Panc1 (cell line): ENCODE data around the gene IDUA. TPM values are rescaled to one million over a fixed set of nuclear protein-coding genes. Genes with fewer than 3 reads are reported as not detected.
A peak's percentile ranks its signal among the peaks of the same experiment; 100 is the strongest.

Experiments
- ATAC-seq: fragments of 200-7000 bp; cut with Tn5 transposase; 2 replicates; pipeline ENCODE4 v1.9.1; 2020; ENCODE audit warnings: mild to moderate bottlenecking, moderate library complexity
- BruUV-seq: library from RNA; stranded (reverse); fragments of 400-500 nt; replicated peaks from 2 replicates; lab custom pipeline; 2021; lab: Mats Ljungman, UMichigan
- CTCF ChIA-PET: fragments of 300-600 bp; sonication (Branson Sonifier 250); formaldehyde crosslinking; loops from one replicate; lab custom pipeline; 2022; ENCODE audit warnings: antibody characterized with exemption; lab: Charles Lee
- POLR2A ChIA-PET: fragments of 300-600 bp; sonication (Branson Sonifier 250); formaldehyde crosslinking; loops from one replicate; lab custom pipeline; 2022; ENCODE audit warnings: antibody characterized with exemption; lab: Charles Lee
- DNase-seq: peaks from one replicate; pipeline ENCODE4 v3.0.0-alpha.2; 2010; ENCODE audit warnings: low read depth, low spot score
- H3K27ac ChIP-seq: 2 replicates; pipeline ENCODE4 v1.5.1; 2011; ENCODE audit warnings: mild to moderate bottlenecking, low read length, inconsistent platforms
- H3K27me3 ChIP-seq: fragments of 200-500 bp; sonication (Bioruptor generic); 2 replicates; pipeline ENCODE4 v1.6.0; 2014; ENCODE audit warnings: low read length, inconsistent platforms; ENCODE audit not compliant: control insufficient read depth, insufficient read depth
- H3K36me3 ChIP-seq: fragments of 200-500 bp; sonication (Bioruptor generic); 2 replicates; pipeline ENCODE4 v1.5.1; 2014; ENCODE audit warnings: inconsistent platforms, mild to moderate bottlenecking, low read length, moderate library complexity; ENCODE audit not compliant: control insufficient read depth, insufficient read depth
- H3K4me1 ChIP-seq: 2 replicates; pipeline ENCODE4 v1.5.1; 2011; ENCODE audit warnings: inconsistent platforms, mild to moderate bottlenecking, low read length, moderate library complexity; ENCODE audit not compliant: control insufficient read depth, insufficient read depth
- H3K4me3 ChIP-seq, 2 experiments: 2 replicates each; pipeline ENCODE4 v1.5.1; 2011 to 2012; ENCODE audit warnings: low read depth in 2 of 2, low read length in 2 of 2, mild to moderate bottlenecking in 2 of 2, inconsistent platforms in 1 of 2, moderate library complexity in 1 of 2
- H3K9me3 ChIP-seq: fragments of 200-500 bp; sonication (Bioruptor generic); 2 replicates; pipeline ENCODE4 v1.5.1; 2014; ENCODE audit warnings: low read depth, mild to moderate bottlenecking, inconsistent platforms, low read length, moderate library complexity; ENCODE audit not compliant: control insufficient read depth, insufficient read depth
- CTCF ChIP-seq: fragments of 450-650 bp; IDR thresholded peaks from 2 replicates; pipeline ENCODE4 v1.5.1; 2017; ENCODE audit warnings: mild to moderate bottlenecking
- POLR2AphosphoS5 ChIP-seq: IDR thresholded peaks from 2 replicates; pipeline ENCODE4 v1.6.1; 2012; ENCODE audit warnings: mild to moderate bottlenecking, low read depth, low read length, moderate library complexity
- REST ChIP-seq, 2 experiments: IDR thresholded peaks; 2 replicates each; pipeline ENCODE4 v1.6.1; 2011 to 2012; ENCODE audit warnings: low read depth in 2 of 2, control low read depth in 1 of 2, low read length in 1 of 2, mild to moderate bottlenecking in 1 of 2, moderate library complexity in 1 of 2; ENCODE audit not compliant: insufficient read depth in 1 of 2
- SIN3A ChIP-seq: IDR thresholded peaks from 2 replicates; pipeline ENCODE4 v1.6.1; 2012; ENCODE audit warnings: low read depth, mild to moderate bottlenecking, low read length, moderate library complexity, borderline replicate concordance; ENCODE audit not compliant: insufficient read depth
- TCF7L2 ChIP-seq: IDR thresholded peaks from 2 replicates; pipeline ENCODE4 v1.6.1; 2011; ENCODE audit warnings: mild to moderate bottlenecking, low read depth, low read length, inconsistent platforms
- in situ Hi-C: cut with HindIII; loops from 2 replicates; pipeline ENCODE4 v1.10.0; 2016; ENCODE audit warnings: low sequenced_read_pairs, low pct_unique_long_range_greater_than_20kb
- intact Hi-C: fragments of 100-400 bp; cut with micrococcal nuclease; formaldehyde crosslinking; loops from one replicate; pipeline ENCODE4 v1.10.0; 2022; ENCODE audit not compliant: unreplicated experiment
- total RNA-seq: library from RNA; stranded (reverse); gene quantifications from one replicate; pipeline ENCODE4 v1.2.1, GENCODE V29; 2021; ENCODE audit not compliant: unreplicated experiment

Gene IDUA
- total RNA-seq, 1 experiment from 2014 or later = 30.6 TPM

GRCh38 chr4:995311-996026, 8.6 kb downstream of the IDUA start:
- Histone ChIP-seq H3K4me3 (no peak overlapping the region), H3K36me3 (no peaks in the 10 kb centered on the region), H3K27me3 (no peaks in the 10 kb centered on the region), H3K27ac (no peak overlapping the region), H3K9me3 (no peaks in the 10 kb centered on the region), H3K4me1 (peaks cover 18% of the 10 kb centered on the region)
- in situ Hi-C loops = no loop called here
- ChIA-PET POLR2A (no interaction called here), CTCF (no interaction called here)
- ATAC-seq = 0 out of 2 replicates have a peak, but pooled peaks have one; percentile 20
- TF ChIP-seq TCF7L2 = no peak
- intact Hi-C loops = no loop called here
- BruUV-seq = no TSS peak
- no peak for DNase-seq

- no peak overlapping the region for H3K27ac ChIP-seq
- in situ Hi-C loops (no loop called here), intact Hi-C loops (no loop called here)
- no TSS peak for BruUV-seq
- no peak for DNase-seq
- peaks cover 18% of the 10 kb centered on the region for H3K4me1 ChIP-seq
- no peaks in the 10 kb centered on the region for H3K9me3 ChIP-seq
- CTCF ChIA-PET = no interaction called here
- no peaks in the 10 kb centered on the region for H3K36me3 ChIP-seq
- POLR2A ChIA-PET = no interaction called here
- no peaks in the 10 kb centered on the region for H3K27me3 ChIP-seq
- TF ChIP-seq REST (IDR thresholded peaks at IDR 0.05; ENCODE audit: insufficient read depth in 1 of 2, low read depth in 2 of 2, low read length in 1 of 2) (no peak), TCF7L2 (no peak), SIN3A (no peak), POLR2AphosphoS5 (no peak), CTCF (no peak)
- H3K4me3 ChIP-seq = peak overlapping the region in 1 of 2 experiments; percentile 31; a peak in 1 of 4 replicates
- ATAC-seq = no peak
Measured at GRCh38 chr4:996030-996996, 9.5 kb downstream of the IDUA start.
